CD4-positive, CD25-positive, alpha-beta regulatory T cell (primary cell): ENCODE measurements around the gene CLEC19A. TPM values are rescaled to one million over a fixed set of nuclear protein-coding genes. Genes with fewer than 3 reads are reported as not detected.

Source experiments
- ATAC-seq, 2 donors: fragments of 150-1000 bp; cut with Tn5 transposase; one replicate each; pipeline ENCODE4 v1.10.0; 2021; ENCODE audit warnings: low read depth in 2 of 2, moderate number of reproducible peaks in 2 of 2, moderate library complexity in 1 of 2
- DNase-seq, 3 donors: peaks; one replicate each; pipeline versions ENCODE4 v3.0.0 to v3.0.0-alpha.2; 2012 to 2022; ENCODE audit warnings: mixed read lengths in 1 of 3
- H3K27ac ChIP-seq: one replicate; pipeline ENCODE4 v1.7.0; 2013; ENCODE audit warnings: mild to moderate bottlenecking, low read length; ENCODE audit not compliant: insufficient read depth, poor library complexity, severe bottlenecking
- H3K27me3 ChIP-seq: one replicate; pipeline ENCODE4 v1.7.0; 2013; ENCODE audit warnings: low read length; ENCODE audit not compliant: control insufficient read depth, insufficient read depth
- H3K36me3 ChIP-seq: one replicate; pipeline ENCODE4 v1.7.0; 2013; ENCODE audit warnings: mild to moderate bottlenecking, low read length, moderate library complexity; ENCODE audit not compliant: control insufficient read depth, insufficient read depth
- H3K4me1 ChIP-seq: 2 replicates; pipeline ENCODE4 v1.7.0; 2013; ENCODE audit warnings: mild to moderate bottlenecking, low read length; ENCODE audit not compliant: insufficient read depth, control insufficient read depth, poor library complexity, severe bottlenecking
- H3K4me3 ChIP-seq: one replicate; pipeline ENCODE4 v1.7.0; 2013; ENCODE audit warnings: low read depth, mild to moderate bottlenecking, low read length, moderate library complexity
- H3K9me3 ChIP-seq, 2 experiments: 1 replicate in 1 of 2; 2 replicates in 1 of 2; pipeline ENCODE4 v1.7.0; 2013; ENCODE audit warnings: low read length in 2 of 2, mild to moderate bottlenecking in 1 of 2, moderate library complexity in 1 of 2; ENCODE audit not compliant: control insufficient read depth in 2 of 2
- H3K27ac Mint-ChIP-seq, 3 donors: one replicate each; pipeline ENCODE4 v1.8.0; 2020 to 2022; ENCODE audit warnings: mild to moderate bottlenecking in 3 of 3, mixed read lengths in 3 of 3, moderate library complexity in 2 of 3
- H3K27me3 Mint-ChIP-seq: one replicate; pipeline ENCODE4 v1.8.0; 2022; ENCODE audit warnings: mild to moderate bottlenecking, mixed read lengths
- H3K36me3 Mint-ChIP-seq: one replicate; pipeline ENCODE4 v1.8.0; 2020; ENCODE audit warnings: mixed read lengths
- H3K4me1 Mint-ChIP-seq, 4 donors: one replicate each; pipeline ENCODE4 v1.8.0; 2020 to 2022; ENCODE audit warnings: mixed read lengths in 4 of 4, mild to moderate bottlenecking in 1 of 4
- H3K4me3 Mint-ChIP-seq, 4 donors: one replicate each; pipeline ENCODE4 v1.8.0; 2020 to 2022; ENCODE audit warnings: mild to moderate bottlenecking in 4 of 4, mixed read lengths in 4 of 4, moderate library complexity in 3 of 4
- H3K9me3 Mint-ChIP-seq, 7 donors: one replicate each; pipeline ENCODE4 v1.8.0; 2020 to 2022; ENCODE audit warnings: mixed read lengths in 7 of 7, mild to moderate bottlenecking in 3 of 7, moderate library complexity in 2 of 7
- polyA plus RNA-seq, 4 donors: library from polyadenylated mRNA; unstranded; fragments of 300-500 nt; fragmentation: Illumina TruSeq; gene quantifications; one replicate each; pipeline ENCODE4 v1.2.3, GENCODE V29; 2021
- total RNA-seq: library from RNA; stranded (reverse); gene quantifications from one replicate; pipeline ENCODE4 v1.2.3, GENCODE V29; 2022

Gene CLEC19A
- total and polyA plus RNA-seq, 5 donors from 2014 or later = not detected

GRCh38 chr16:19266774-19267173, 18.8 kb upstream of the CLEC19A start:
- ATAC-seq = no peak
- Mint-ChIP-seq H3K4me3 (no peak overlapping the region), H3K27me3 (no peaks in the 10 kb centered on the region)

GRCh38 chr16:19269098-19269497, 16.4 kb upstream of the CLEC19A start:
- peaks cover 0 to 20% (median 3%) of the 10 kb centered on the region in 7 donors for H3K9me3 Mint-ChIP-seq
- peak overlapping the region in 1 of 3 donors; percentile 82 for H3K27ac Mint-ChIP-seq
- no peaks in the 10 kb centered on the region for H3K36me3 Mint-ChIP-seq
- Histone ChIP-seq H3K9me3 (no peaks in the 10 kb centered on the region), H3K27ac (no peak overlapping the region), H3K36me3 (no peaks in the 10 kb centered on the region), H3K4me1 (no peaks in the 10 kb centered on the region), H3K4me3 (no peak overlapping the region), H3K27me3 (no peaks in the 10 kb centered on the region)
- DNase-seq = no peak
- H3K4me3 Mint-ChIP-seq = no peak overlapping the region
- no peak for ATAC-seq
- H3K27me3 Mint-ChIP-seq = no peaks in the 10 kb centered on the region
- no peaks in the 10 kb centered on the region for H3K4me1 Mint-ChIP-seq

More at GRCh38 chr16:19266774-19267173, 18.8 kb upstream of the CLEC19A start:
- DNase-seq = no peak
- peaks cover 0 to 20% (median 4%) of the 10 kb centered on the region in 7 donors for H3K9me3 Mint-ChIP-seq
- Histone ChIP-seq H3K9me3 (no peaks in the 10 kb centered on the region), H3K27me3 (no peaks in the 10 kb centered on the region), H3K4me3 (no peak overlapping the region), H3K27ac (no peak overlapping the region), H3K4me1 (no peaks in the 10 kb centered on the region), H3K36me3 (no peaks in the 10 kb centered on the region)
- no peaks in the 10 kb centered on the region for H3K4me1 Mint-ChIP-seq
- H3K36me3 Mint-ChIP-seq = no peaks in the 10 kb centered on the region
- H3K27ac Mint-ChIP-seq = peak overlapping the region in 1 of 3 donors; percentile 43

- H3K4me1 ChIP-seq = no peaks in the 10 kb centered on the region
- peaks cover 0 to 3% (median 0%) of the 10 kb centered on the region in 7 donors for H3K9me3 Mint-ChIP-seq
- no peak for DNase-seq
- H3K36me3 ChIP-seq = no peaks in the 10 kb centered on the region
- no peaks in the 10 kb centered on the region for H3K36me3 Mint-ChIP-seq
- no peaks in the 10 kb centered on the region for H3K27me3 Mint-ChIP-seq
- no peaks in the 10 kb centered on the region for H3K4me1 Mint-ChIP-seq
- no peaks in the 10 kb centered on the region for H3K27me3 ChIP-seq
- no peak for ATAC-seq
- no peak overlapping the region for H3K4me3 Mint-ChIP-seq
- no peak overlapping the region for H3K27ac ChIP-seq
- H3K4me3 ChIP-seq = no peak overlapping the region
- no peaks in the 10 kb centered on the region for H3K9me3 ChIP-seq
- H3K27ac Mint-ChIP-seq = no peak overlapping the region
Observed at GRCh38 chr16:19274165-19274797, 11.2 kb upstream of the CLEC19A start.

GRCh38 chr16:19278403-19278802, 7.1 kb upstream of the CLEC19A start:
- no peaks in the 10 kb centered on the region for H3K9me3 ChIP-seq
- Mint-ChIP-seq H3K27ac (no peak overlapping the region), H3K27me3 (no peaks in the 10 kb centered on the region), H3K4me1 (no peaks in the 10 kb centered on the region), H3K9me3 (peaks cover 0 to 6% (median 0%) of the 10 kb centered on the region in 7 donors), H3K4me3 (no peak overlapping the region), H3K36me3 (no peaks in the 10 kb centered on the region)
- no peak for ATAC-seq
- no peak for DNase-seq
- H3K27ac ChIP-seq = no peak overlapping the region
- no peaks in the 10 kb centered on the region for H3K4me1 ChIP-seq
- no peaks in the 10 kb centered on the region for H3K27me3 ChIP-seq
- H3K4me3 ChIP-seq = no peak overlapping the region
- H3K36me3 ChIP-seq = no peaks in the 10 kb centered on the region

GRCh38 chr16:19281246-19281645, 4.3 kb upstream of the CLEC19A start:
- Mint-ChIP-seq H3K27ac (no peak overlapping the region), H3K4me3 (no peak overlapping the region), H3K36me3 (no peaks in the 10 kb centered on the region), H3K9me3 (peaks cover 0 to 6% (median 0%) of the 10 kb centered on the region in 7 donors), H3K27me3 (no peaks in the 10 kb centered on the region), H3K4me1 (no peaks in the 10 kb centered on the region)
- ATAC-seq (no peak), DNase-seq (no peak)
- Histone ChIP-seq H3K27ac (no peak overlapping the region), H3K4me3 (no peak overlapping the region), H3K36me3 (no peaks in the 10 kb centered on the region), H3K27me3 (no peaks in the 10 kb centered on the region), H3K4me1 (no peaks in the 10 kb centered on the region), H3K9me3 (no peaks in the 10 kb centered on the region)

- H3K27ac Mint-ChIP-seq = no peak overlapping the region
- no peak for ATAC-seq
- Histone ChIP-seq H3K4me3 (no peak overlapping the region), H3K27ac (no peak overlapping the region), H3K27me3 (no peaks in the 10 kb centered on the region), H3K9me3 (no peaks in the 10 kb centered on the region), H3K4me1 (no peaks in the 10 kb centered on the region), H3K36me3 (no peaks in the 10 kb centered on the region)
- H3K4me3 Mint-ChIP-seq = no peak overlapping the region
- H3K9me3 Mint-ChIP-seq = peaks cover 0 to 6% (median 0%) of the 10 kb centered on the region in 7 donors
- no peaks in the 10 kb centered on the region for H3K4me1 Mint-ChIP-seq
- no peak for DNase-seq
- no peaks in the 10 kb centered on the region for H3K36me3 Mint-ChIP-seq
- H3K27me3 Mint-ChIP-seq = no peaks in the 10 kb centered on the region
Observed at GRCh38 chr16:19282101-19282500, 3.4 kb upstream of the CLEC19A start.

- Histone ChIP-seq H3K27ac (no peak overlapping the region), H3K9me3 (no peaks in the 10 kb centered on the region), H3K36me3 (no peaks in the 10 kb centered on the region), H3K4me3 (no peak overlapping the region), H3K4me1 (no peaks in the 10 kb centered on the region), H3K27me3 (no peaks in the 10 kb centered on the region)
- Mint-ChIP-seq H3K27ac (no peak overlapping the region), H3K27me3 (no peaks in the 10 kb centered on the region), H3K36me3 (no peaks in the 10 kb centered on the region), H3K9me3 (peaks cover 0 to 5% (median 0%) of the 10 kb centered on the region in 7 donors), H3K4me1 (no peaks in the 10 kb centered on the region), H3K4me3 (no peak overlapping the region)
- no peak for DNase-seq
- no peak for ATAC-seq
Observed at GRCh38 chr16:19283637-19284036, 1.9 kb upstream of the CLEC19A start.

- DNase-seq = no peak
- H3K27me3 ChIP-seq = no peaks in the 10 kb centered on the region
- no peak overlapping the region for H3K27ac ChIP-seq
- H3K4me1 ChIP-seq = no peaks in the 10 kb centered on the region
- Mint-ChIP-seq H3K36me3 (no peaks in the 10 kb centered on the region), H3K4me3 (no peak overlapping the region), H3K27me3 (peaks cover 3% of the 10 kb centered on the region), H3K4me1 (no peaks in the 10 kb centered on the region), H3K27ac (no peak overlapping the region), H3K9me3 (peaks cover 0 to 4% (median 0%) of the 10 kb centered on the region in 7 donors)
- H3K9me3 ChIP-seq = no peaks in the 10 kb centered on the region
- no peaks in the 10 kb centered on the region for H3K36me3 ChIP-seq
- no peak for ATAC-seq
- H3K4me3 ChIP-seq = no peak overlapping the region
Observed at GRCh38 chr16:19284207-19284606, 1.3 kb upstream of the CLEC19A start.
